ENCODE measurements around the gene C11orf97. TPM values are rescaled to one million over a fixed set of nuclear protein-coding genes. Genes with fewer than 3 reads are reported as not detected.

Gene C11orf97
- total and polyA plus RNA-seq, 12 donors = 0.17 TPM; not detected in 11

DNA sequence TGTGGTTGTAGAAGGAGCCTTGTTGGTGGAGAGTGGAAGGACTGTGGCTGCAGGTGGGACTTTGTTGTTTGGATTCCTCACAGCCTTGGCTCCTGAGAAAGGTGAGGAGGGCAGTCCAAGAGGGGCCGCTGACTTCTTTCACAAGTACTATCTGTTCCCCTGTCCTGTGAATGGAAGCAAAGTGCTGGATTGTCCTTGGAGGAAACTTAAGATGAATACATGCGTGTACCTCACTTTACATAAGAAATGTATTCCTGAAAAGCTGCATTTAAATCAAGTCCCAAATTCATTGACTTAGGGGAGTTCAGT lies 33.9 kb downstream of the C11orf97 start:
- intact Hi-C loops (cut with DNase I) = no loop called here
- Histone ChIP-seq H3K36me3 (replicated peaks in 1 of 2) (no peaks in the 10 kb centered on the region), H3K4me3 (no peak overlapping the region), H3K9me3 (replicated peaks in 1 of 3) (no peaks in the 10 kb centered on the region), H3K27ac (no peak overlapping the region), H3K4me1 (replicated peaks in 1 of 2) (peaks cover 6 to 32% of the 10 kb centered on the region in 2 donors), H3K27me3 (no peaks in the 10 kb centered on the region)
- no peak for TF ChIP-seq POLR2A (IDR thresholded peaks at IDR 0.05)
- TF ChIP-seq, protein P1, sequence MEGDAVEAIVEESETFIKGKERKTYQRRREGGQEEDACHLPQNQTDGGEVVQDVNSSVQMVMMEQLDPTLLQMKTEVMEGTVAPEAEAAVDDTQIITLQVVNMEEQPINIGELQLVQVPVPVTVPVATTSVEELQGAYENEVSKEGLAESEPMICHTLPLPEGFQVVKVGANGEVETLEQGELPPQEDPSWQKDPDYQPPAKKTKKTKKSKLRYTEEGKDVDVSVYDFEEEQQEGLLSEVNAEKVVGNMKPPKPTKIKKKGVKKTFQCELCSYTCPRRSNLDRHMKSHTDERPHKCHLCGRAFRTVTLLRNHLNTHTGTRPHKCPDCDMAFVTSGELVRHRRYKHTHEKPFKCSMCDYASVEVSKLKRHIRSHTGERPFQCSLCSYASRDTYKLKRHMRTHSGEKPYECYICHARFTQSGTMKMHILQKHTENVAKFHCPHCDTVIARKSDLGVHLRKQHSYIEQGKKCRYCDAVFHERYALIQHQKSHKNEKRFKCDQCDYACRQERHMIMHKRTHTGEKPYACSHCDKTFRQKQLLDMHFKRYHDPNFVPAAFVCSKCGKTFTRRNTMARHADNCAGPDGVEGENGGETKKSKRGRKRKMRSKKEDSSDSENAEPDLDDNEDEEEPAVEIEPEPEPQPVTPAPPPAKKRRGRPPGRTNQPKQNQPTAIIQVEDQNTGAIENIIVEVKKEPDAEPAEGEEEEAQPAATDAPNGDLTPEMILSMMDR (IDR thresholded peaks at IDR 0.05) = no peak
- DNase-seq = no peak
- WGBS, 4 donors = 80 to 92% (median 89%) methylated on average over 2 of the region's 2 CpGs

DNA sequence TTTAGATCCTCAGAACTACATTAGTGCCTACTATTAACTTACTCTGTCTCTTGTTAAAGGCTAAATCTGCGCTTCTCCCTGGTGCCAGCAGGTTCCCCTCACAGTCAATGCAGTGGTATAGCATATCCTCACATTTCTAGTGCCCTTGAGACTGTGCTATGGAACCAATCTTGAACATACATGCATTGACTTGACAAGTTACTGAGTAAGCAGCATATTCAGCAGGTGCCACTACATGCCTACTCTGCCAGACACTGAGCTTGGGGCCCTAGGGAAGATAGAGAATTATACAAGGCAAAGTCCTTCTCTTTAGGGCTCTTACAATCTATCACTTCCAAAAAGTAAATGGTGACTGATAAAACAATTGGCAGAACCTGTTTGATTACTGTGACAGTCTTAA lies 34.6 kb downstream of the C11orf97 start:
- H3K27me3 ChIP-seq = no peaks in the 10 kb centered on the region
- peaks cover 6 to 32% of the 10 kb centered on the region in 2 donors for H3K4me1 ChIP-seq (replicated peaks in 1 of 2)
- intact Hi-C loops (cut with DNase I) = no loop called here
- TF ChIP-seq POLR2A (IDR thresholded peaks at IDR 0.05) = no peak
- TF ChIP-seq, protein P1 (IDR thresholded peaks at IDR 0.05) = no peak
- H3K4me3 ChIP-seq = no peak overlapping the region
- no peak overlapping the region for H3K27ac ChIP-seq
- 83 to 100% (median 89%) methylated on average over 1 of the region's 1 CpG for WGBS, 4 donors
- no peaks in the 10 kb centered on the region for H3K9me3 ChIP-seq (replicated peaks in 1 of 3)
- no peaks in the 10 kb centered on the region for H3K36me3 ChIP-seq (replicated peaks in 1 of 2)
- DNase-seq = no peak

DNA sequence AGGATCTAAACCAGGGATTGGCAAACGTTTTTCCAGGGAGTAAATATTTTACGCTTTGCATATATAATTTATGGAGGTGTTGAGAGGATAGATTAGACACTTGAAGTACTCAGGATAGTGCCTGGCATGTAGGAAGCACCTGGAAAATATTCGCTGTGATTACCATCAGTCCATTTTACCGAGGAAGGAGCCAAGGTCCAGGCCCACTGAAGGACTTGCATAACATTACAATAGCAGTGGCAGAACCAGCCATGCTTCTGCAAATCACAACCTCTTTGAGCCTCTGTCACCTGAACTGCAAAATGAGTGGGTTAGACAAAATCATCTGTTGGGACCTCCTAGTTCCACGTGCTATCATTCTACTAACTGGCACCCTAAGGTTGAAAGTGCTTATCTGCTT lies 36.9 kb downstream of the C11orf97 start:
- DNase-seq = no peak
- H3K27ac ChIP-seq = no peak overlapping the region
- H3K4me1 ChIP-seq (replicated peaks in 1 of 2) = peaks cover 6 to 28% of the 10 kb centered on the region in 2 donors
- H3K27me3 ChIP-seq = no peaks in the 10 kb centered on the region
- TF ChIP-seq, protein P1 (IDR thresholded peaks at IDR 0.05) = no peak
- no peak for TF ChIP-seq POLR2A (IDR thresholded peaks at IDR 0.05)
- H3K36me3 ChIP-seq (replicated peaks in 1 of 2) = no peaks in the 10 kb centered on the region
- intact Hi-C loops (cut with DNase I) = no loop called here
- 80 to 92% (median 86%) methylated on average over 5 of the region's 5 CpGs for WGBS, 4 donors
- H3K4me3 ChIP-seq = no peak overlapping the region
- H3K9me3 ChIP-seq (replicated peaks in 1 of 3) = no peaks in the 10 kb centered on the region

DNA sequence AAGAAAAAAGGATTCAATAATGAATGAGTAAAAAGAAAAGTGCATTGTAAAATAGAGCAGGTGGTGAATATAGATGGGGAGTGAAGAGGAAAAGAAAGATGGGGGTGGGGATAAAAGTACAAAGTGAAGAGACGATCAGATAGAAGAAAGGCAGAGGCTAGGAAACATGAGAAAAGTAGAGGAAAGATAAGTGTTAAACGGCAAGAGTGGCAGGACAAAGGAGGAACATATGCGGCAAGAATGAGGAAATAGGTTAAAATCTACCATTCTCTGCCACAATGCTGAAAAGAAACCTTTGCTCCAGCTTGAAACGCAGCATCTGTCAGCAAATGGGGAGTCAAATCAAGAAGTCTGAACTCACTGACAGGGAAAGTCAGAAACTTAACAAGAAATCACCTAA lies 38.3 kb downstream of the C11orf97 start:
- Histone ChIP-seq H3K4me3 (no peak overlapping the region), H3K27ac (no peak overlapping the region), H3K36me3 (replicated peaks in 1 of 2) (no peaks in the 10 kb centered on the region), H3K9me3 (replicated peaks in 1 of 3) (no peaks in the 10 kb centered on the region), H3K4me1 (replicated peaks in 1 of 2) (peaks cover under 1 to 21% of the 10 kb centered on the region in 2 donors), H3K27me3 (no peaks in the 10 kb centered on the region)
- intact Hi-C loops (cut with DNase I) = no loop called here
- 64 to 76% (median 73%) methylated on average over 4 of the region's 4 CpGs for WGBS, 4 donors
- TF ChIP-seq, protein P1 (IDR thresholded peaks at IDR 0.05) = no peak
- TF ChIP-seq POLR2A (IDR thresholded peaks at IDR 0.05) = no peak
- no peak for DNase-seq
